Glutamatergic neuron (in vitro differentiated cells): Measurements from ENCODE around the gene STX10. TPM values are rescaled to one million over a fixed set of nuclear protein-coding genes. Genes with fewer than 3 reads are reported as not detected.
A peak's percentile ranks its signal among the peaks of the same experiment; 100 is the strongest.

Source experiments
- DNase-seq: peaks from one replicate; pipeline ENCODE4 v3.0.0; 2022
- H3K27ac Mint-ChIP-seq: one replicate; pipeline ENCODE4 v1.8.0; 2020; ENCODE audit warnings: mild to moderate bottlenecking, mixed read lengths, inconsistent platforms; ENCODE audit not compliant: unreplicated experiment
- H3K27me3 Mint-ChIP-seq: one replicate; pipeline ENCODE4 v1.8.0; 2020; ENCODE audit warnings: mild to moderate bottlenecking, moderate library complexity, mixed read lengths, inconsistent platforms; ENCODE audit not compliant: unreplicated experiment
- H3K36me3 Mint-ChIP-seq: one replicate; pipeline ENCODE4 v1.8.0; 2020; ENCODE audit warnings: mild to moderate bottlenecking, mixed read lengths, inconsistent platforms; ENCODE audit not compliant: unreplicated experiment
- H3K4me1 Mint-ChIP-seq: one replicate; pipeline ENCODE4 v1.8.0; 2020; ENCODE audit warnings: mild to moderate bottlenecking, low read depth, mixed read lengths, inconsistent platforms; ENCODE audit not compliant: unreplicated experiment
- H3K4me3 Mint-ChIP-seq: one replicate; pipeline ENCODE4 v1.8.0; 2020; ENCODE audit warnings: mild to moderate bottlenecking, mixed read lengths, inconsistent platforms; ENCODE audit not compliant: unreplicated experiment
- H3K9me3 Mint-ChIP-seq: one replicate; pipeline ENCODE4 v1.8.0; 2020; ENCODE audit warnings: mild to moderate bottlenecking, moderate library complexity, mixed read lengths, inconsistent platforms; ENCODE audit not compliant: unreplicated experiment
- total RNA-seq: library from RNA; stranded (reverse); fragmentation: NEBNext Ultra II Directional; extraction: Animal tissue kit (Norgen Biotek cat#: 25700); gene quantifications from one replicate; pipeline ENCODE4 v1.2.1, GENCODE V29; 2021; ENCODE audit not compliant: unreplicated experiment
- TF ChIP-seq, protein P1 (sequence below): fragments of 200-600 bp; sonication (generic); IDR thresholded peaks from one replicate; pipeline ENCODE4 v1.5.0; 2021; ENCODE audit not compliant: partially characterized antibody, unreplicated experiment

STX10 gene
- total RNA-seq, 1 donor from 2014 or later: 17.2 TPM

- Mint-ChIP-seq H3K9me3 (peaks cover 32% of the 10 kb centered on the region), H3K4me3 (peak overlapping the region; percentile 93), H3K27me3 (peaks cover 34% of the 10 kb centered on the region), H3K27ac (peak overlapping the region; percentile 98), H3K36me3 (no peaks in the 10 kb centered on the region), H3K4me1 (peaks cover 6% of the 10 kb centered on the region)
- TF ChIP-seq, protein P1, sequence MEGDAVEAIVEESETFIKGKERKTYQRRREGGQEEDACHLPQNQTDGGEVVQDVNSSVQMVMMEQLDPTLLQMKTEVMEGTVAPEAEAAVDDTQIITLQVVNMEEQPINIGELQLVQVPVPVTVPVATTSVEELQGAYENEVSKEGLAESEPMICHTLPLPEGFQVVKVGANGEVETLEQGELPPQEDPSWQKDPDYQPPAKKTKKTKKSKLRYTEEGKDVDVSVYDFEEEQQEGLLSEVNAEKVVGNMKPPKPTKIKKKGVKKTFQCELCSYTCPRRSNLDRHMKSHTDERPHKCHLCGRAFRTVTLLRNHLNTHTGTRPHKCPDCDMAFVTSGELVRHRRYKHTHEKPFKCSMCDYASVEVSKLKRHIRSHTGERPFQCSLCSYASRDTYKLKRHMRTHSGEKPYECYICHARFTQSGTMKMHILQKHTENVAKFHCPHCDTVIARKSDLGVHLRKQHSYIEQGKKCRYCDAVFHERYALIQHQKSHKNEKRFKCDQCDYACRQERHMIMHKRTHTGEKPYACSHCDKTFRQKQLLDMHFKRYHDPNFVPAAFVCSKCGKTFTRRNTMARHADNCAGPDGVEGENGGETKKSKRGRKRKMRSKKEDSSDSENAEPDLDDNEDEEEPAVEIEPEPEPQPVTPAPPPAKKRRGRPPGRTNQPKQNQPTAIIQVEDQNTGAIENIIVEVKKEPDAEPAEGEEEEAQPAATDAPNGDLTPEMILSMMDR: no peak
- peak; percentile 43 for DNase-seq
Observed at GRCh38 chr19:13154241-13154778, 4.1 kb upstream of the STX10 start.

DNA sequence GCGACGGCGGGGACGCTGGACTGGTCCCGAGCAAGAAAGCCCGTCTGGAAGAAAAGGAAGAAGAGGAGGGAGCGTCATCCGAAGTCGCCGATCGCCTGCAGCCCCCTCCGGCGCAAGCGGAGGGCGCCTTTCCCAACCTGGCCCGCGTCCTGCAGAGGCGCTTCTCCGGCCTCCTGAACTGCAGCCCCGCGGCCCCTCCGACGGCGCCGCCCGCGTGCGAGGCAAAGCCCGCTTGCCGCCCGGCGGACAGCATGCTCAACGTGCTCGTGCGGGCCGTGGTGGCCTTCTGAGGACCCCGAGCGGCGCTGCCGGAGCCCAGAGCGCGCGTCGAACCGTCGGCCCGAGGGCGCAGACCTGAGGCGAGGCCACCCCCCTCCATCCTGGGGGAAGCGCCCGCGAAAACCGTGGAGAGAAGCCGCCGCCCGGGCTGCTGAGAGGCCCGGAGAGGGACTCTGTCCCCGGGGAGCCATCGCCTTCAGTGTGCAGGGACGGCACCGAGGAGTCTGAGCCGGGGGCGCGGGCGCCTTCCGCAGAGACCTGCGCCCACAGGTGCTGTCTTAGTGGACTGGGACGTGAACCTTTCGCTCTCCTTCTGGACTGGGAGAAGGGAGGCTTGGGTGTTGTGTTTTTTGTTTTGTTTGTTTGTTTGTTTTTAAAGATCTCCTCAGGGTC, 3.5 kb upstream of the STX10 start:
- peaks cover 34% of the 10 kb centered on the region for H3K27me3 Mint-ChIP-seq
- peak overlapping the region; percentile 96 for H3K4me3 Mint-ChIP-seq
- TF ChIP-seq, protein P1: no peak
- H3K36me3 Mint-ChIP-seq: no peaks in the 10 kb centered on the region
- peaks cover 32% of the 10 kb centered on the region for H3K9me3 Mint-ChIP-seq
- H3K27ac Mint-ChIP-seq: peak overlapping the region; percentile 98
- H3K4me1 Mint-ChIP-seq: peaks cover 7% of the 10 kb centered on the region
- peak; percentile 53 for DNase-seq

DNA sequence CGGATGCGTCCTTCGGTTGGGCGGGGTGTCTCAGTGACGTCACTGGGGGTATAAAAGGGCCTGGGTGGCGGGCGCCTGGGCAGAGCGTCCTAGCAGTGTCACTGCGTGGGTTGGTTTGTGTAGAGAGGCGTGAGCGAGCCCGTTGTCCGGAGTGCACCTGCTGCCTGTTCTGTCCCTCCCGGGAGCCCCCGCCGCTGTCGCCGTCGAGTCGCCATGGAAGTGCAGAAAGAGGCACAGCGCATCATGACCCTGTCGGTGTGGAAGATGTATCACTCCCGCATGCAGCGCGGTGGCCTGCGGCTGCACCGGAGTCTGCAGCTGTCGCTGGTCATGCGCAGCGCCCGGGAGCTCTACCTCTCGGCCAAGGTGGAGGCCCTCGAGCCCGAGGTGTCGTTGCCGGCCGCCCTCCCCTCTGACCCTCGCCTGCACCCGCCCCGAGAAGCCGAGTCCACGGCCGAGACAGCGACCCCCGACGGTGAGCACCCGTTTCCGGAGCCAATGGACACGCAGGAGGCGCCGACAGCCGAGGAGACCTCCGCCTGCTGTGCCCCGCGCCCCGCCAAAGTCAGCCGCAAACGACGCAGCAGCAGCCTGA, 2.9 kb upstream of the STX10 start:
- Mint-ChIP-seq H3K4me3 (peak overlapping the region; percentile 96), H3K4me1 (peaks cover 8% of the 10 kb centered on the region), H3K27ac (peak overlapping the region; percentile 98), H3K9me3 (peaks cover 34% of the 10 kb centered on the region), H3K27me3 (peaks cover 37% of the 10 kb centered on the region), H3K36me3 (no peaks in the 10 kb centered on the region)
- TF ChIP-seq, protein P1: no peak
- DNase-seq: peak; percentile 95

DNA sequence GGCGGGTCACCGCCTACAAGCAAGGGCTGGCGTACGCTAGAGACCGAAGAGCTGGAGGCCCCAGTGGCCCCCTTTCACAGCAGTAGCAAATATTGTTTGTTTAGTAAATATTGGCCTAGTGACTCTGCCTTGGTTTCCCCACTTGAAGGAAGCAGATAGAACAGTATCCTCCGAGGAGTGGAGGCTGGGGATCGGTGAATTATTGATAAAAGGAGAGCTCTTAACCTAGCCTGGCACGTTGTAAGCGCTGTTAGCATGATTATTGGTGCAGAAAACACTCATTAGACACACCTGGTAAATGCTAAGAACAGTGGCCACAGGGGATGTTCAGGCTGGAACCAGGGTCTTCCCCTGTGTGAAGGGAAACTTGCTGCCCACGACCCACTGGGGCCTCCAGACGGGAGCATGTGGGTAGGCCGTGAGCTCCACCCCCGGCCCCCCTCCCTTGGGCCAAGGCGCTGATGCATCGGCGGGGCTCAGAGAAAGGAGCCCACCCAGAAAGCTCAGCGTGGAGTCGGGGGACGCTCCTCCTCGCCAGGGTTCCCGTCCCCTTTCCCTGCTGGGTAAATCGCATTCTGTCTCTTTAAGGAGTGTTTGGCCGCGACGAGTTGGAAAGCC, 2.3 kb upstream of the STX10 start:
- no peak for DNase-seq

More for the DNA sequence above, 2.3 kb upstream of the STX10 start:
- Mint-ChIP-seq H3K4me3 (peak overlapping the region; percentile 96), H3K27ac (peak overlapping the region; percentile 98), H3K9me3 (peaks cover 34% of the 10 kb centered on the region), H3K27me3 (peaks cover 35% of the 10 kb centered on the region), H3K36me3 (no peaks in the 10 kb centered on the region), H3K4me1 (peaks cover 8% of the 10 kb centered on the region)
- TF ChIP-seq, protein P1: no peak
